Stomach (tissue), 9 donors: Measurements from ENCODE around the gene ARFGAP2. TPM values are rescaled to one million over a fixed set of nuclear protein-coding genes. Genes with fewer than 3 reads are reported as not detected.
"Not testable (repeated sequence)": the region's sequence is repeated elsewhere in the genome, so short reads cannot be mapped to it uniquely, and the experiment has no call there.

Experiments
- DNase-seq, 2 donors: peaks; one replicate each; pipeline versions ENCODE4 v3.0.0 to v3.0.0-alpha.2; 2013 to 2019
- H3K27ac ChIP-seq, 5 donors: fragments of 200-600 bp in 4 of 5; sonication (generic) in 4 of 5; one replicate each; pipeline ENCODE4 v1.5.1; 2013 to 2019; ENCODE audit warnings: mild to moderate bottlenecking in 1 of 5, moderate library complexity in 1 of 5
- H3K27me3 ChIP-seq, 3 donors: fragments of 200-600 bp; sonication (generic); one replicate each; pipeline ENCODE4 v1.5.1; 2017 to 2019; ENCODE audit warnings: mixed run types in 1 of 3
- H3K36me3 ChIP-seq, 4 donors: fragments of 200-600 bp; sonication (generic); 1 replicate in 3 of 4; 2 replicates in 1 of 4; pipeline ENCODE4 v1.5.1; 2016 to 2019
- H3K4me1 ChIP-seq, 4 donors: fragments of 200-600 bp; sonication (generic); one replicate each; pipeline ENCODE4 v1.5.1; 2016 to 2019
- H3K4me3 ChIP-seq, 4 donors: fragments of 200-600 bp; sonication (generic) in 3 of 4; one replicate each; pipeline ENCODE4 v1.5.1; 2016 to 2019; ENCODE audit warnings: mild to moderate bottlenecking in 1 of 4
- H3K9me3 ChIP-seq, 4 donors: fragments of 200-600 bp; sonication (generic); one replicate each; pipeline ENCODE4 v1.5.1; 2016 to 2019
- EP300 ChIP-seq: sonication (generic); formaldehyde crosslinking; IDR thresholded peaks from one replicate; pipeline ENCODE4 v1.6.1; 2017; ENCODE audit warnings: antibody characterized with exemption
- POLR2A ChIP-seq, 4 donors: fragments of 450-650 bp; IDR thresholded peaks; one replicate each; pipeline ENCODE4 v1.6.1; 2016; ENCODE audit warnings: antibody characterized with exemption in 4 of 4, control low read depth in 2 of 4, mild to moderate bottlenecking in 1 of 4, moderate library complexity in 1 of 4
- POLR2AphosphoS5 ChIP-seq, 3 donors: sonication (generic); formaldehyde crosslinking; IDR thresholded peaks; one replicate each; pipeline ENCODE4 v1.6.1; 2016; ENCODE audit warnings: antibody characterized with exemption in 3 of 3
- WGBS, 5 donors: extraction: QIAGEN DNeasy Blood & Tissue Kit in 3 of 5; methylation state at CpG; one replicate each; pipeline versions ENCODE4 v1.1.5 to v1.1.7; 2013 to 2018; 5-methylcytosine and 5-hydroxymethylcytosine counted together
- intact Hi-C: fragments of 100-400 bp; cut with DNase I; formaldehyde crosslinking; loops from one replicate; pipeline ENCODE4 v1.15.1; 2023; ENCODE audit warnings: low total_unique reads
- polyA plus RNA-seq, 3 donors: library from polyadenylated mRNA; stranded (reverse); fragments of 200-250 nt; gene quantifications; one replicate each; pipeline ENCODE4 v1.2.3, GENCODE V29; 2013
- total RNA-seq, 5 donors: library from RNA; depleted of rRNA; stranded (reverse); fragments of >200 nt; gene quantifications; one replicate each; pipeline versions ENCODE4 v1.1.0 to v1.2.3, GENCODE V29; 2014 to 2016
- TF ChIP-seq, protein P1 (sequence below), 7 experiments: fragments of 450-650 bp in 4 of 7; fragments of 200-600 bp in 3 of 7; sonication (generic) in 3 of 7; IDR thresholded peaks; one replicate each; pipeline ENCODE4 v1.5.1; 2016 to 2019; ENCODE audit warnings: antibody characterized with exemption in 7 of 7, control low read depth in 2 of 7, mild to moderate bottlenecking in 1 of 7
- donor health status: healthy with polysubstance abuse.
- donor health status: Bipolar disorder and iron deficiency.
- donor health status: healthy.

The ARFGAP2 gene
- total and polyA plus RNA-seq, 8 donors = 45.8 to 398 (median 90.4) TPM

DNA sequence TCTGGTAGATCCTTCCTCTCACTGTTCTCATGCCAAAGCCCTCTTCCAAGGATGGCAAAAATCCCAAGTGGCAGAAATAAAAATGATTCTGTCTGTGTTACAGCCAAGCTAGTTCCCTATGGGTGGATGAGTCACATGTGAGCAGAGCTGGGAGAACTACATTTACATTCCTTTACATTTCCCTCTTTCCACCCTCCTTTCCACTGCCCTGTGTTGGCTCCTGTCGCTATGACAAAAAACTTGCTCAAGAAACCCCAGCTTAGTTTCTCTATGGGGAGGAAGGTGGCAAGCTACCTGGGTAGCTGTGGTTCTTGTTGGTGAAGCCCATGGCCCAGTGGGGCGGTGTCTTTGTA, 27.9 kb upstream of the ARFGAP2 start:
- TF ChIP-seq, protein P1, sequence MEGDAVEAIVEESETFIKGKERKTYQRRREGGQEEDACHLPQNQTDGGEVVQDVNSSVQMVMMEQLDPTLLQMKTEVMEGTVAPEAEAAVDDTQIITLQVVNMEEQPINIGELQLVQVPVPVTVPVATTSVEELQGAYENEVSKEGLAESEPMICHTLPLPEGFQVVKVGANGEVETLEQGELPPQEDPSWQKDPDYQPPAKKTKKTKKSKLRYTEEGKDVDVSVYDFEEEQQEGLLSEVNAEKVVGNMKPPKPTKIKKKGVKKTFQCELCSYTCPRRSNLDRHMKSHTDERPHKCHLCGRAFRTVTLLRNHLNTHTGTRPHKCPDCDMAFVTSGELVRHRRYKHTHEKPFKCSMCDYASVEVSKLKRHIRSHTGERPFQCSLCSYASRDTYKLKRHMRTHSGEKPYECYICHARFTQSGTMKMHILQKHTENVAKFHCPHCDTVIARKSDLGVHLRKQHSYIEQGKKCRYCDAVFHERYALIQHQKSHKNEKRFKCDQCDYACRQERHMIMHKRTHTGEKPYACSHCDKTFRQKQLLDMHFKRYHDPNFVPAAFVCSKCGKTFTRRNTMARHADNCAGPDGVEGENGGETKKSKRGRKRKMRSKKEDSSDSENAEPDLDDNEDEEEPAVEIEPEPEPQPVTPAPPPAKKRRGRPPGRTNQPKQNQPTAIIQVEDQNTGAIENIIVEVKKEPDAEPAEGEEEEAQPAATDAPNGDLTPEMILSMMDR (IDR thresholded peaks at IDR 0.05) = no peak
- no peak for TF ChIP-seq POLR2A (IDR thresholded peaks at IDR 0.05)
- TF ChIP-seq POLR2AphosphoS5 (IDR thresholded peaks at IDR 0.05) = no peak
- TF ChIP-seq EP300 = no peak
- 60 to 78% (median 70%) methylated on average over 2 of the region's 2 CpGs for whole genome bisulfite sequencing, 5 donors
- peak overlapping the region in 1 of 5 donors; percentile 46 for H3K27ac ChIP-seq

DNA sequence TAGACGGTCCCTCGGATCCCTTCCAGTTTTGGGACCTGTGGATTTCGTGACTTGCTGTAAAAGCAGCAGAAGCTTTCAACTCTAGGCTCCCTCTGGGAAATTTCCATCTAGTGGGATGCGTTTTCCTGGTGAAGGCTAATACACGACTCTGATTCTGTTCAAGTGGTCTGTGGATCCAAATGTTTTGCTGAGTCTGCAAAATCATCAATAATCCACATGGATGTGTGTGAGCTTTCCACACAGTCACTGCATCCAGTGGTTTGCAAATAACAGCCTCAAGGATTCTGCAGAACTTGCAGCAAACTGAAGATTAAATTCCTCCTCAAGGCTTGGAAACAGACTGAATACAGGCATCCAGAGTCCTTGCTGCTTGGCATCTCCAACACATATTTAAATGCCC, 25.9 kb upstream of the ARFGAP2 start:
- 78 to 88% (median 82%) methylated on average over 5 of the region's 5 CpGs for WGBS, 5 donors
- Histone ChIP-seq H3K27ac (no peak overlapping the region), H3K27me3 (no peaks in the 10 kb centered on the region), H3K4me1 (peaks cover 0 to 8% (median 0%) of the 10 kb centered on the region in 4 donors), H3K9me3 (no peaks in the 10 kb centered on the region), H3K36me3 (no peaks in the 10 kb centered on the region), H3K4me3 (no peak overlapping the region)
- TF ChIP-seq POLR2A (IDR thresholded peaks at IDR 0.05) = no peak
- TF ChIP-seq EP300 = no peak
- no peak for TF ChIP-seq POLR2AphosphoS5 (IDR thresholded peaks at IDR 0.05)
- TF ChIP-seq, protein P1 (IDR thresholded peaks at IDR 0.05) = no peak
- intact Hi-C loops = no loop called here
- no peak for DNase-seq

More for the DNA sequence above, 27.9 kb upstream of the ARFGAP2 start:
- intact Hi-C loops = no loop called here
- Histone ChIP-seq H3K9me3 (no peaks in the 10 kb centered on the region), H3K36me3 (no peaks in the 10 kb centered on the region), H3K4me3 (no peak overlapping the region), H3K4me1 (peaks cover 0 to 8% (median 0%) of the 10 kb centered on the region in 4 donors), H3K27me3 (no peaks in the 10 kb centered on the region)
- peak in 1 of 2 donors; percentile 47 for DNase-seq

DNA sequence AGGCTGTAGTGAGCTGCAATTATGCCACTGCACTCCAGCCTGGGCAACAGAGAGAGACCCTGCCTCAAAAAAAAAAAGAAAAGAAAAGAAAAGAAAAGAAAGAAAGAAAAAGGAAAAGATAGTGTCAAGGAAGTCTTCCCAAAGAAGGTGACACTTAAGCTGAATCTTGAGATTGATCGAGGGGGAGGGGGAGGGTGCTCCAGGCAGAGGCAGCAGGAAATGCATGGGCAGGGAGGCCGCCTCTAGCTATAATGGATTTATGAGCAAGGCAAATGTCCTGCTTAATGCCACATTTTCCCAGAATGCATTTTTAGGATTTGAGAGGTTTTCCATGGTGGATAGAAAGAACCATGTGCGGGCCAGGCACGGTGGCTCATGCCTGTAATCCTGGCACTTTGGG, 24.3 kb upstream of the ARFGAP2 start:
- DNase-seq = no peak
- Histone ChIP-seq H3K4me1 (peaks cover 0 to 8% (median 0%) of the 10 kb centered on the region in 4 donors), H3K27ac (no peak overlapping the region), H3K36me3 (no peaks in the 10 kb centered on the region), H3K27me3 (no peaks in the 10 kb centered on the region), H3K4me3 (no peak overlapping the region), H3K9me3 (no peaks in the 10 kb centered on the region)
- WGBS, 5 donors = 78 to 92% (median 85%) methylated on average over 4 of the region's 4 CpGs
- intact Hi-C loops = no loop called here
- TF ChIP-seq POLR2A (IDR thresholded peaks at IDR 0.05) (no peak), EP300 (no peak), POLR2AphosphoS5 (IDR thresholded peaks at IDR 0.05) (no peak)
- TF ChIP-seq, protein P1 (IDR thresholded peaks at IDR 0.05) = no peak

DNA sequence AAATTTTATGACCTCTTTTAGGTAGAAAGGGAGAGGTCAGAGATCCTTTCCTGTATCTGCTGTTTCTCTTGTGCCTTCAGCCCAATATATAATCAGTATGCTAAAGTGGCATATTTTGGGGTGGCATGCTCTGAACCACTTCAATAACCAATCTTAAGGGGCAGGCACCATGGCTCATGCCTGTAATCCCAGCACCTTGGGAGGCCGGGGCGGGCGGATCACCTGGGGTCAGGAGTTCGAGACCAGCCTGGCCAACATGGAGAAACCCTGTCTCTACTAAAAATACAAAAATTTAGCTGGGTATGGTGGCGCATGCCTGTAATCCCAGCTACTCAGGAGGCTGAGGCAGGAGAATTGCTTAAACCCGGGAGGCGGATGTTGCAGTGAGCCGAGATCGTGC, 21.5 kb upstream of the ARFGAP2 start:
- H3K4me3 ChIP-seq, DNase-seq, H3K36me3 ChIP-seq, intact Hi-C loops, H3K27ac ChIP-seq, H3K9me3 ChIP-seq, H3K4me1 ChIP-seq, H3K27me3 ChIP-seq: not testable (repeated sequence)
- WGBS, 5 donors = 87 to 94% (median 92%) methylated on average over 9 of the region's 9 CpGs

DNA sequence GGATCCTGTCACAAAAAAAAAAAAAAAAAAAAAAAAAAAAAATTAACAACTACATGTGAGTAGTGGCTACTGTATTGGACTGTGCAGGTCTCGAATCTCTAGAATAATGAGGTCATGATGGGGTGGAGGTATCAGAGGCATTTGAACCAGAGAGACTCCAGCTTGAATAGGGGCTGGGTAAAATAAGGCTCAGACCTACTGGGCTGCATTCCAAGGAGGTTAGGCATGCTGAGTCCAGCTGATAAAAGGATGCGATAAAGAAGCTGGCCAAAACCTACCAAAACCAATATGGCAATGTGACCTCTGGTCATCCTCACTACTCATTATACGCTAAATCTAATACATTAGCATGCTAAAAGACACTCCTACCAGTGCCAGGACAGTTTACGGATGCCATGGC, 15.4 kb upstream of the ARFGAP2 start:
- no peaks in the 10 kb centered on the region for H3K36me3 ChIP-seq
- peaks cover 8 to 24% (median 18%) of the 10 kb centered on the region in 4 donors for H3K4me1 ChIP-seq
- no peak overlapping the region for H3K4me3 ChIP-seq
- no peak overlapping the region for H3K27ac ChIP-seq
- no peak for DNase-seq
- 49 to 66% (median 55%) methylated on average over 4 of the region's 4 CpGs for WGBS, 5 donors
- peaks cover 0 to 8% (median 4%) of the 10 kb centered on the region in 3 donors for H3K27me3 ChIP-seq
- intact Hi-C loops = no loop called here
- no peaks in the 10 kb centered on the region for H3K9me3 ChIP-seq
- TF ChIP-seq POLR2AphosphoS5 (IDR thresholded peaks at IDR 0.05) (no peak), POLR2A (IDR thresholded peaks at IDR 0.05) (no peak), EP300 (no peak)
- TF ChIP-seq, protein P1 (IDR thresholded peaks at IDR 0.05) = no peak

DNA sequence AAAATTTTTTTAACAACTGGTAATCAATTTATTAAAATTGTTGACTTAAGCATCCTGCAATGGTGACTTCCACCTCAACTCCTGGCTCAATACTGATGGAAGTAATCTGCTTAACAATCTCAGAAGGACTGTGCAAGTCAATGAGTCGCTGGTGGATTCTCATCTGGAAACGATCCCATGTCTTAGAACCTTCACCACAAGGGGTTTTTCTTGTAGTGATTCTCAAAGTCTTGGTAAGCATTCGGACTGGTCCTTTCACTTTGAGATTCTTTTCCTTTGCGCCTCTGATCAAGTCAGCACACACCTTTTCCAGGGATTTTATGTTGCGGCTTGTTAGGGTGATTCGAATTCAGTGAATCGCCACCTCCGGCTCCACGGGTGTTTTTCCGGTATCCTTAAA, 14.5 kb upstream of the ARFGAP2 start:
- Histone ChIP-seq H3K27me3 (peaks cover 0 to 15% (median 5%) of the 10 kb centered on the region in 3 donors), H3K4me1 (peaks cover 17 to 32% (median 26%) of the 10 kb centered on the region in 4 donors)
- H3K27ac ChIP-seq, H3K4me3 ChIP-seq, DNase-seq, intact Hi-C loops, H3K36me3 ChIP-seq, H3K9me3 ChIP-seq: not testable (repeated sequence)
- 82 to 86% (median 84%) methylated on average over 10 of the region's 10 CpGs for WGBS, 5 donors
